HL-60 (cell line): ENCODE data around the gene CCER1.

Experiments used
- CTCF ChIP-seq: IDR thresholded peaks from one replicate; pipeline ENCODE4 v1.5.1; 2011; ENCODE audit warnings: low read length, control low read depth, inconsistent platforms; ENCODE audit not compliant: insufficient read depth
- POLR2AphosphoS5 ChIP-seq: IDR thresholded peaks from 2 replicates; pipeline ENCODE4 v1.6.1; 2012; ENCODE audit warnings: low read depth
- REST ChIP-seq: IDR thresholded peaks from 2 replicates; pipeline ENCODE4 v1.6.1; 2012; ENCODE audit warnings: low read depth; ENCODE audit not compliant: insufficient replicate concordance

GRCh38 chr12:90970911-90971310 lies 15.9 kb upstream of the CCER1 start:
- no peak for TF ChIP-seq CTCF
- TF ChIP-seq POLR2AphosphoS5 = no peak
- TF ChIP-seq REST = no peak
